Activated gamma-delta T cell treated with anti-CD3 and anti-CD28 coated beads, Interleukin-2, amount 50 U/mL, for 16 hours (primary cell): ENCODE results near the gene DDX51.
"Not testable (repeated sequence)": the region's sequence is repeated elsewhere in the genome, so short reads cannot be mapped to it uniquely, and the experiment has no call there.

Experiments used
- DNase-seq: peaks from one replicate; pipeline ENCODE4 v3.0.0-alpha.2; 2020; ENCODE audit warnings: low read depth

DDX51 gene

DNA sequence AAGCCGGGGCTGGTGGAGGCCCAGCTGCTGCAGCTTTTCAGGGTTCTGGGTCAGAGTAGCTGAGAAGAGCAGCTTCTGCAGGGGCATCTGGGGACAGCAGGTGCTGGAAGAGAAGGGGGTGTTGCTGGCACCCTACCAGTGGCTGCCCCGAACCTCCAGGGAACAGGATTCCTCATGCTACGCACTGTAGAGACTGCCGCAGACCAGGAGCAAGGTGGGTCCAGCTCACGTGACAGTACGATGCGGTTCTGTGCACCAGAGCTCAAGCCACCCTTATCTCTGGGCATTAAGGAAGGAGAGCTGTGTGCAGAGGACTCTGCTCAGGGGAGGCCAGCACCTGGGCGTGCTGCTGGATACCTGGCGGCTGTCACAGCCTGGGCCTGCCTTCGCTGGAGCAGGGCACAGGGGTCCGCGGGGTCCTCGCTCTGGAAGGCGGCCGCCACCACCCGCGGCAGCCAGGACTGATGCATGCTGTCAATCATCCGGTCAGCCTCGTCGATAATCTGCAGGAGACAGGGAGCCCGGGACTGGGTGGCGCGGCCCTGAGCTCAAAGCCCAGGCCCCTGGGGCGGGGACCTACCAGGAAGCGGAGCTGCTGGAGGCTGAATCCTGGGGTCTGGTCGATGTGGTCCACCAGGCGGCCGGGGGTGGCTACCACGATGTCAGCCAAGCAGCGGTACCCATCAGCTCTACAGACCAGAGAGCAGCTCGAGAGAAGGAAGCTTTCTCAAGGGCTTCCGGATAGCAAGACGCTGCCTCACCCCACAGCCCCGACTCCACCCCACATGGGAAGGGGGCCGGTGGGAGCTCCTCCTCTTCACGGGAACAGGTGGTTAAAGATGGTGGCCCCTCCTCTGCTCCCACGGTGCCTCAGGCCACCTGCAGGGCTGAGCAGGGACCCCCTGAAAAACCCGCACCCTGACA is 2.9 kb downstream of the DDX51 start:
- DNase-seq, result no peak

DNA sequence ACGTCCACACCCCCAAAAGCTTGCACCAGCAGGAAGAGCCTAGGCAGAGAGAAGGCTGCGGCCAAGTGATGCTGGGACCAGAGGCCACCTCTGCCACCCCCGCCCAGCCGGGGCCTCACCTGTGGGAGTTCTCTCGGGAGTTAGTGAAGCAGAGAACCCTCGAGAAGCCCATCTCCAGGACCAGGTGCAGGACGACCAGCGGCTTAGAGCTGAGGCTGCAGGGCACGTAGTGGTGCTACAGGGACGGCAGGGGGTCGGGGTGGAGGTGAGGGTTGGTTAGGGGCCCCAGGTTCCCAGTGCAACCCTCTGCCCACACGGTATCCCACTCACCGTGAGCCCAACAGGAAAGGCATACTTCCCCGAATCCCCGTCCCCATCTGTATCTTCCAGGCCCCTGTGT is 3.6 kb downstream of the DDX51 start:
- DNase-seq, result no peak

DNA sequence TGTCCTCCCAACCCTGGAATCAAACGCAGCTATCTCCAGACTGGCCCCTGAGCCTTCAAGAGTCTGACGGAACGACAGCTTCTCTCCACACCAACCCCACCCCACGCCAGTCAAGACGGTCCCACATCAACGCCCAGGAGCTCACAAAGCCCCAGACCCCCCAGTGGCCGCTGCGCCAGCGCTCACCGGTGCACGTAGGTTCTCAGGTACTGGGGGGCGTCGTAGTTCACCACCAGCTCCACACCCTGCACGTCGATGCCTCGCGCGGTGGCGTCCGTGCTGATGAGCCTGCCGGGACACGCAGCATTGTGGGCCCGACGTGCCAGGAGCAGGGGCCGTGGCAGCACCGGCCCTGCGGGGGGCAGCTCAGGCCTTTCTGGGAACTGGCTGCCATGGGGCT is 4.2 kb downstream of the DDX51 start:
- DNase-seq, result no peak

DNA sequence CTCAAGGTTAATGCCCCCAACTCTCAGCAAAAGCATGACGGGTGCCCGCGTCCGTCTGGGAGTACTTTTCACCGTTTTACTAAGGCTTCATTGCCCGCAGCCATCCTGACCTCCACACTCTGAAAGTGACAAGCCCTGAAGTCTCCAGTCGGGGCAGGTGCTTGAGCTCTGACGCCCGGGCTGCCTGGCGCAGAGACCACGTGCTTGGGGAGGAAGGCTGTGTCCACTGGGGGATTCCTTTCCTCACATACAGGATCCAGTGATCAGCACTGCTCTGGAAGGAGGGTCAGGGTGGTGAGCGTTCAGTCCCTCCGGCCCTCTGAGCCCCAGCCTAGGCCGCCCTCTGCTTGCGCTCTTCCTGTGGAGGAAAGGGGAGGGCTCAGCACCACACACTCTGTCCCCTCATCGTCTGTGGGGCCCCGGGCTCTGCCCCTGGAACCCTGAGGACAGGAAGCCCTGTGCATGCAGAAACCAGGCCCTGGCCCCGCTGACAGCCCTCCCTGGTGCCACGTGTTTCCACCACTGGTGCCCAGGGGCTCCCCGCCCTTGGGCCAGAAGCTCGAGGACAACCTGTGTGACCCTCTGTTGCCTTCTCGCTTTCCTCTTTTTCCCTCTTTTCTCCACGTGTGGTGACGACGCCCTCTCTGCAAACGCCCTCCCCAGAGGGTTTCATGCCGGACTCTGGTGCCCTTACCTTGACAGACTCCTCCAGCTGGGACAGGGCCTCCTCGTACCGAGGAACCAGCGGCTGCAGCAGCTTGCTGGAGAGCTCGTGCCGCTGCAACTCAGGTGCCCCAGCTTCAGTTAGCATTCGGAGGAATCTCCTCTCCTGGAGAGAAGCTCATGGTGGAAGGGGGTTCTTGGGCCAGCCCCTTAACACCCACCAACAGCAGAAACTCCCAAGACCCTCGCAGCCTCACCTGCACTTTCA is 4.9 kb downstream of the DDX51 start:
- no peak for DNase-seq

DNA sequence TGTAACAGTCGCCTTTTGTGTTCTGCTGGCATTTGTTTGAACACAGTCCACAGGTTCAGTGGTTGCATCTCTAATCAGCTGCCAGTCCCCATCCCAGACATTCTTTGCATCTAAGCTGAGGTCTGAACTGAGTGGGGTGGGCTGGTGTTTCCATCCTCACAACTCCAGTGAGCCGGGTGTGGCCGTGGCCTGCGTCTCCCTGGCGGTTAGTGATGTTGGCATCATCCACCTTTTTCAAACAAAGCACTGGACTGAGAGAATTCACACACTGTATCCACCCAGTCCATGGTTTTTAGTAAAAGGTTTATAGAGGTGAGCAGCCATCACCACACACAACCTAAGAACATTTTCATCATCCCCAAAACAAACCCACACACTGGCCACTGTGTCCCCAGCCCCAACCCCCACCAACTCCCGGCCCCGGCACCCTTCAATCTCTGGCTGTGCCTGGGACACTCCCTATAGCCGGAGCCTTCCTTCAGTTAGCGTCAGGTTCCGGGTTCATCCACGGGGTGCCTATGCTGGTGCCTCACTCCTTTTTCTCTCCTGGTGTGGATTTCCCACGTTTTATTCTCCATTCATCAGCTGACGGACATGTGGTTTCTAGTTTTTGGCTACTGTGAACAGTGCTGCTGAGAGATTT is 6.5 kb downstream of the DDX51 start:
- no peak for DNase-seq

DNA sequence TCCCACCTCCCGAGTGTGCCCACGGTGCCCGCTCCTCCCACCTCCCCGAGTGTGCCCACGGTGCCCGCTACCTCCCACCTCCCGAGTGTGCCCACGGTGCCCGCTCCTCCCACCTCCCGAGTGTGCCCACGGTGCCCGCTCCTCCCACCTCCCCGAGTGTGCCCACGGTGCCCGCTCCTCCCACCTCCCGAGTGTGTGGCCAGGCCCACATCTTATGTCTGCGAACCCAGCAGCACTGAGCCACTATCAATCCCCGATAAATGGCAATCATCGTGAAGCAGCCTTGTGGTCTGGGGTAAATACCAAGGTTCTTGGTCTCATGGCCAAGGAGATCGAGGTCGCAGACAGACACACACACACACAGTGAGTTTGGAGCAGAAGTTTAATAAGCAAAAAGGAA is 7.9 kb downstream of the DDX51 start:
- not testable (repeated sequence) for DNase-seq

DNA sequence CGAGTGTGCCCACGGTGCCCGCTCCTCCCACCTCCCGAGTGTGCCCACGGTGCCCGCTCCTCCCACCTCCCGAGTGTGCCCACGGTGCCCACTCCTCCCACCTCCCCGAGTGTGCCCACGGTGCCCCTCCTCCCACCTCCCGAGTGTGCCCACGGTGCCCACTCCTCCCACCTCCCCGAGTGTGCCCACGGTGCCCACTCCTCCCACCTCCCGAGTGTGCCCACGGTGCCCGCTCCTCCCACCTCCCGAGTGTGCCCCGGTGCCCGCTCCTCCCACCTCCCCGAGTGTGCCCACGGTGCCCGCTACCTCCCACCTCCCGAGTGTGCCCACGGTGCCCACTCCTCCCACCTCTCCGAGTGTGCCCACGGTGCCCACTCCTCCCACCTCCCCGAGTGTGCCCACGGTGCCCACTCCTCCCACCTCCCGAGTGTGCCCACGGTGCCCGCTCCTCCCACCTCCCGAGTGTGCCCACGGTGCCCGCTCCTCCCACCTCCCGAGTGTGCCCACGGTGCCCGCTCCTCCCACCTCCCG is 9.4 kb downstream of the DDX51 start:
- not testable (repeated sequence) for DNase-seq

DNA sequence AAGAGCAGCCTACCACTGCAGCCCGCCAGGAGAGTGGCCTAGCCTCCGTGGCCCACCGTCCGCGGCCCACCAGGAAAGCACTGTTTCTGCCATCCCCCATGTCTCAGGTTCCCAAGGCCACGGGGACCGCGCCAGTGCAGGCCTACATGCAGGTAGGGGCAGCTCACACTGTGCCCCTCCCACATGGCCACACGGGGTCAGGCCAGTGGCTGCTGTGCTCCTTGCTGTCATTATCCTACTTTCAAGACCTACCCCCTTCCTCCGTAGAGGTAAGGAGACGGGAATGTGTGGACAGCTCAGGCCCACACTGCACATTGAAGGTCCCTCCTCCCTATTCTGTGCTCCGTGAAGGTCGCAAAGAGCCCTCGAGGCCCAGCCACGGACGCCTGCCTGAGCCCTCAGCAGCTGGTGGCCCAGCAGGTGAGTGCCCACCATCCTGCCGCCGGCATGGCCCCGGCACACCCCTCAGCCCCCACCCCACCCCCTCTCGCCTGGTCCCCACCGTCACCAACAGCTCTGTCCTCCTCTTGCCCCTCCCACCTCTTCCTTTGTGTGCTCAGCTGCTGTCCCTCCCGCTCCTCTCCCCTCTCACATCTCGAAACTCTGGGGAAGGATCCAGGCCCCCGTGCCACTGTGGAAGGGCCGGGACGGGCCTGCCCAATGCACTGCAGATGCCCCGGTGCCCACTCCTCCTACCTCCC is 10.0 kb downstream of the DDX51 start:
- no peak for DNase-seq

DNA sequence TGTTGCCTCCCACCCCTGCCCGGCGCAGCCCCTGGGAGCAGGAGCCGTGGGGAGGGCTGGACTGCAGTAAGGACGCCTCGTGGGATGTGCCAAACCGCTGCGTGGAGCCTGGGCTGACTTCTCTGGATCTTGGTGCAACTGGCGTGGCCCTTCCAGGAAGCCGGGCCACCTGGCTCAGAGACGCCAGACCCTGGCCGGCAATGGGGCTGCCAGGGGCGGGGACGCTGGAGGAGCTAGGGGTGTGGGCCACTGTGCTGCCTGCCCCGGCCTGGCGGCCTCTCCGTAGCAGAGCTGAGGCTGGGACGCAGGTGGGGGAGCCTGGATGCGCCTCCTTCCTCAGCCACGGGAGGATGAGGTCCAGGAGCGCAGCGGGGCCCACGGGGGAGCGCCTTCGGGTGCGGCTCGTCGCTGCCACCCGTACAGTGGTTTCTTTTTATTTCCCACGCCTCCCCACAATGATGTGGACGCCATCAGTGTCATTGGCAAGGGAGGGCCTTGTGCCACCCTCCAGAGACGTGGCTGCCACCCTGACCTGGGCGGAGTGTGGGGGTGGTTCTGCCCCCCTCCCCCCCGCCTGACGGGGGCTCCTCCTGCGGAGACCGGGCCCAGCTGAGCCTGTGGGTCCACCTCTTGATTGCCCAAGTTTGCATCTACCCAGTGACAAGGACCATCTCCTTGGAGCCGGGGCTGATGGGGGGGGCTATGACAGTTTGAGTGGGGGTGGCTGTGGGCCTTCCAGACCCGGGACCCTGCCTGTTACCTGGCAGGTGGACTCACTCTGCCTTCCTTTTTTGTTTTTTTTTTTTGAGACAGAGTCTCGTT is 11.3 kb downstream of the DDX51 start:
- no peak for DNase-seq

DNA sequence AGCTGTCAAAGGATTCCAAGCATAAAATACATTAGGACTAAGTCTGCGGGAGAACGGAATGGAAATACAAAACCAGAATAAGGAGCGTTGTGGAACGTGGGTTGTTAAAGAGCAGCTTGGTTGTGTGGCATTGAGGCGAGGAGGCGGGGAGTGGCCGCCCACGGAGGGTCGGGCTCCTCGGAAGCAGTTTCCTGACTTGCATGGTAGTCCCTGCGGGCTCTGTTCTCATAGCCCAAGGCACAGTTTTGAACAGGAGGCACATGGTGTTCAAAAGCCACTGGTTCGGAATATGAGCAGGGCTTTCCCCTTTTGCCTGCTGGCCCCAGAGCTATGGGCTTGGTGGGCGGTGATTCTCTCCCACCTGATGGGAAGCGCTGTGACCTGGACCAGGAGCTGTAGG is 12.2 kb downstream of the DDX51 start:
- DNase-seq, result no peak

DNA sequence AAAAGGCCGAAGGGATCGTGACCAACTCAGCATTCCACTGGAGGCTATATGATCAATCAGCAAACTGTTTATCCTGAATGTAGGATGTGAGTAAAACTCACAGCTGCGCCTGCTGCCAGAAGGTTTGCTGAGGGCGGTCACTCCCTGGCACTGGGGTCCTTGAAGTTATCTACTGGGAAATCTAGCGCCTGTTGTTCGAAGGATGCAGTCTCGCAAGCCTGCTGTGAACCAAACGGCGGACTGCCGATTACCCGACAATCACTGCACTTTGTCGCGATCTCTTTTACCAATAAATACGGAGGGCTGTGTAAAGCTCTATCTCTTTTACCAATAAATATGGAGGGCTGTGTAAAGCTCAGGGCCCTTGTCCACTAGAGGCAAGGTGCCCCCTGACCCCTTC is 12.9 kb downstream of the DDX51 start:
- DNase-seq, result no peak

DNA sequence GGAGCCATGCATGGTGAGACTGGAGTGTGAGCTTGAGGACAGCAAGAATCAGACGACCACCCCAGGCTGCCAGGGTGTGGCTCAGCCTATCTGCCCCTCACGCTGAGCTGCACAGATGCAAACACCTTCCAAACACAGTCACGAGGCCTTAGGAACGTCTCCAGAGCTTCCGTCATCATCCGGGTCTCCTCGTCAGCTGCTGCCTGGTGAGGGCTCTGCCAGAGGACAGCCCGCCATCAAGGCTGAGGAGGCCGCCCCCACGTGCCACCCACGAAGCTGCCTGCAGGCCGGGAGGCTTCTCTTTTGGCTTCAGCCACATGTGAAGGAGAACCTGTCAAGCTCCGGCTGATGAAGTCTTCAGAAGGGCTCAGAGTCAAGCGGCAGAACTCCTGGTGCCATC is 13.4 kb downstream of the DDX51 start:
- no peak for DNase-seq

DNA sequence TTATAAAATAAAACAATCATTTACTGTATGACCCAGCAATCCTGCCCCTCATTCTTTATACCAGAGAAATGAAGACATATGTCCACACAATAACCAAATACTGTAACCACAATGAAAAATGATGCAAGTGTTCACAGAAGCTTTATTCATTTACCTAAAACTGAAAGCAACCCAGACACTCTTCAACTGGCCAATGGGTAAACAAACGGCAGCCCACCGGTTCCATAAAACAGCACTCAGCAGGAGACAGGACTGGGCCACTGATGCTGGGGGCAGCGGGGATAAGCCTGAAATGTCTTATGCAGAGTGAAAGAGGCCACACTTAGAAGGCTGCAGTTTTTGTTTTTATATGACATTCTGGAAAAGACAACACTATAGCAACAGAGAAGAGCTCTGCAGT is 15.1 kb downstream of the DDX51 start:
- DNase-seq, result no peak

DNA sequence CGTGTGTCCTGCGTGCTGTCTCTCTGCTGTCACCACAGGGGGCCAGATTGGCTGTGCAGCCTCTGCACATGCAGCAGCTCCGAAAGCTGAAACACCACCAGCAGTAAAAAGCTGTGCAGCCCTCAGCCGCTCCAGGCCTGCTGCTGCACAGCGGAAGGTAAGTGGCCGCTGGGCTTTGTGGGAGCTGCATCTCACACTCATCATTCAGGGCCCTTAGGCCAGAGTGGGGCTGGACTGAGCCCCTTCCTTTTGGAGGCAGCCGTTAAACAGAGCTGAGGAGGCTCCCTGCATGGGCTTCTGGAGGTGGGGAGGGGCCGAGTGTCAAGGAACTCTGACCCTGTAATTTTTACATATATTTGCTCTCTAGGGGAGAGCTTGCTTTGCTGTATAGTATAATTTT is 17.1 kb downstream of the DDX51 start:
- DNase-seq, result no peak

DNA sequence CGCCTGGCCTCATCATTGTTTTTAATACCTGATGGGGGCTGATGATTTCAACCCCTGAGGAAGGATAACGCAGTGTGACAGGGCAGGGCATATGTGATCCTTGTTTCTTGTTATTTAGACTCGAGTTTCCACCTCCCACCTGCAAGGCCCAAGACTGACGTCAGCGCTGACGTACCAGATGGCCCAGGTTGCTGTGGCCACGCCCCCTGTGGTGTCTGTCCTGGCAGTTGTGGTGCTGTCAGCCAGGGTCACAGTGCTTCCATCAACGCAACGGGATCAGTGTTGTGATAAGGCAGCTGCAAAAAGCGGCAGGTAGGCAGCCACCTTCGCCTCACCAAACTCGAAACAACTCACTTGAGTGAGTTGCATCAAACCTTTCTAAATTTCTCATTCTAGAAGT is 18.4 kb downstream of the DDX51 start:
- DNase-seq, result no peak

DNA sequence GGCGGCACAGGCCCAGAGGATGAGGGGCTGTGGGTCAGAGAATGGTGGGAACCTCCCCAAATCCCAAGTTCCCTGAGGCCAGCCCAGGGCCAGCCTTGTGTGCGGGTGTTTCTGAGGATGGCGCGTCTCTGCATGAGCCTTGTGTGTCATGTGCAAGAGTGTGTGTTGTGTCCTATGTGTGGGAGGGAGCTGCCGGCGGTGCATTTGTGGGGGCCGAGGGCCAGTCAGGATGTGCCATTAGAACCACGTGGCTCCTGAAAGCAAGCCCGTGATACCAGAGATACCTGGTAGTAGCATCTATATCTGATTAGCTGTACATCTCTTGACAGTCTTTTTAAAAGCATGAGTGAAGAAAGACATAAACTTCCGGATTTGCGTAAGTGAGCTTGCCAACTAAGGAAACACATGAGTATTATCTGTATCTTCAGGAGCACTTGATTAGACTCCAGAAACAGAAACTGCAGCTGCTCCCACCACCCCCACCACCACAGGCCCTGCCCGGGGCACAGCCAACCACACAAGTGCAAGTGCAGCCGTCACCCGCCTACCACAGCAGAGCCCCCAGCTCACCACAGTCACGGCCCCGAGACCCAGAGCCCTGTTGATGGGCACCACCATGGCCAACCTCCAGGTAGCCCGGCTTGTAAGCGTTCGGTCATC is 19.2 kb downstream of the DDX51 start:
- DNase-seq, result no peak

DNA sequence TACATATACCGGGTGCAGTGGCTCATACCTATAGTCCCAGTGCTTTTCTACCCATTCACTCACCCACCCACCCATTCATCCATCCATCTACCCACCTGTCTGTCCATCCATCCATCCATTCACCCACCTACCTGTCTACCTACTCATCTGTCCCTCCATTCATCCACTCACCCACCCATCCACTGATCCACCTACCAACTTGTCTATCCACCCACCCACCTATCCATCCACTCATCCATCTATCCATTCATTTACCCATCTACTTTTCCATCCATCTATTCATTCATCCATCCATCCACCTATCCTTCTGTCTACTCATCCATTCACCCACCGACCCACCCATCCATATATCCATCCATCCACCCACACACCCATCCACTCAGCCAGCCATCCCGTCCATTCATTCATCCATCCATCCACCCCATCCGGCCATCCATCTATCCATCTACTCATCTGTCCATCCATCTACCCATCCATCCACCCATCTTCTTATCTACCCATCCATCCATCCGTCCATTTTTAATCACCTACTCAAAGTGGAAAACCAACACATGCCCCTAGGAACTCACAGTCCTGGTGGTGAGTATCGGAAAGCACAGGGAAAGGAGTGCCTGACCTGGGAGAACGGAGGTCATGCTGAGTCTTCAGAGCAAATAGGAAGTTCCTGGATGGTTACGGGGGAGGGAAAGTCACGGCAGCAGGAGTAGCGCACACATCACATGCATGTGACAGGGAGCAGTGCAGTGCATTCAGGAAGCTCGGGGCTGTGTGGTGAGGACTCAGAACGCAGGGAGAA is 20.0 kb downstream of the DDX51 start:
- DNase-seq, result no peak

DNA sequence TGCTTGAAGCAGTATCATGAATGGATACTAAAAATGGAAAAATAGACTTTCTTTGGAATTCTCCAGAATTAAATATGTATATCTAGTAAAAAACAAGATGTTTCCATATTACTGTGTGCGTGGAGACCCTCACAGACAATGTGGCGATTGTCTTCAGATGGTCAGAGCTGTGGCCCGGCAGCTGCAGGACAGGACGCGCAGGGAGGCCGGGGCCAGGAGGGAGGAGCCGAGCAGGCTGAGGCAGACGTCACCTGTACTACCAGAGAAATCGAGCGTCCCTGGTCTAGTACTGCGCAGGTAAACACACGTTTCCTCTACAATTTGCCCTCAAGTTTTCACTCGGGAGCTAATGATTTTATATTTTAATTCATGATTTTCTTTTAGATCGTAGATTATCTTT is 22.8 kb downstream of the DDX51 start:
- DNase-seq, result no peak

DNA sequence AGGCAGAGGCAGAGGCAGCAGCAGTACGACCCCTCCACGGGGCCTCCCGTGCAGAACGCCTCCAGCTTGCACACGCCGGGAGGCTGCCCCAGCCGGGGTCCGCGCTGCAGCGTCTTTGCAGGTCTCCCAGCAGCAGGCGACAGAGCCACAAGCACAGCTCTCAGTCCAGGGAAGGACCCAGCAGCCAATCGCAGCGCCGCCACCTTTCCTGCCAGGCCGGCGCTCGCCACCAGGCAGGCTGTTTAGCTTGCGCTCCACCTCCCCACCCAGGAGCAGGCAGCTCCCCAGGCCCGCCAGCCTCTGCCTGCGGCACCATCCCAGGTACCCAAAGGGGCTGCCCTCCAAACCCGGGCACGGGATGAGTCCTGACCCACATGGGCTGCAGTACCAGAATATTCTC is 25.2 kb downstream of the DDX51 start:
- DNase-seq, result no peak

DNA sequence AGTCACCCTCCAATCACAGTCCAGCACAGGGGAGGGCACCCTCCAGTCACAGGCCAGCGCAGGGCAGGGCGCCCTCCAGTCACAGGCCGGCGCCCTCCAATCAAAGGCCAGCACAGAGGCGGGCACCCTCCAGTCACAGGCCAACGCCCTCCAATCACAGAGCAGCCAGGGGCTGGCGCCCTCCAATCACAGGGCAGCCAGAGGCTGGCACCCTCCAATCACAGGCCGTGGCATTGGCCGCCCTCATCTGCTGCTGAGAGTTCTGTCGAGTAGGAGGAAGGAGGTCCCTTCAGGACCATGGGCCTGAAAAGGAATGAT is 26.6 kb downstream of the DDX51 start:
- DNase-seq, result no peak
